ENCODE results near the gene POLR2F. TPM values are rescaled to one million over a fixed set of nuclear protein-coding genes. Genes with fewer than 3 reads are reported as not detected.

The POLR2F gene
- polyA plus RNA-seq, 1 donor (not counting 4 experiments of a cell fraction or from before 2014, with no cell fraction given) = 119 TPM

DNA sequence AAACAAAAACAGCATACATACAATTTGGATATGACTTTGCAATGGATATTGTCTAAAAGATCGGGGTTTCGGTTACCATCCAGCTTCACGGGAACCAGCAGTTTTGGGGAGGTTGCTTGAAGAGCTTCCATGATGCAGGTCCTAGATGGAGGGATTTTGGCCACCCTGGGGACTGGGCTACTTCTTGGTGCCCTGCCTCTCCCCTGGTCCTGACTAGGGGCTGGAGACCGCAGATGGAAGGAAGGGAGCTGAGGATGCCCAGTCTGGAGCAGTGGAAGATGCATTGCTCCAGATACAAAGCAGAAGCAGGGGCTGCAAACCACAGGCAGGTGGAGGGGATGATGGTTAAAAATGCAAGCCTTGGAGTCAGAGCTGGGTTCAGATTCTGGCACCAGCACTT, 17.4 kb downstream of the POLR2F start:
- Histone ChIP-seq H3K9ac (ENCODE audit: control insufficient read depth, extremely low read depth, insufficient read depth, low read length) (no peak overlapping the region), H3K4me1 (ENCODE audit: control insufficient read depth, extremely low read depth, insufficient read depth, low read length) (peaks cover 7% of the 10 kb centered on the region), H3K36me3 (ENCODE audit: control insufficient read depth in 2 of 2, extremely low read depth in 1 of 2, insufficient read depth in 2 of 2, low read length in 2 of 2) (peaks cover 17 to 26% of the 10 kb centered on the region in 2 experiments), H4K20me1 (ENCODE audit: control insufficient read depth, extremely low read depth, insufficient read depth, low read length) (no peaks in the 10 kb centered on the region), H3K9me1 (ENCODE audit: control insufficient read depth, extremely low read depth, insufficient read depth, low read length) (no peaks in the 10 kb centered on the region), H3K79me2 (ENCODE audit: control insufficient read depth, insufficient read depth, low read length) (no peaks in the 10 kb centered on the region), H3K4me2 (ENCODE audit: control insufficient read depth, extremely low read depth, insufficient read depth, low read depth, low read length) (no peak overlapping the region), H2AFZ (ENCODE audit: control insufficient read depth, low read length) (no peak overlapping the region), H3K27me3 (ENCODE audit: control insufficient read depth, extremely low read depth, insufficient read depth, low read length) (no peaks in the 10 kb centered on the region), H3K4me3 (ENCODE audit: control insufficient read depth in 2 of 3, extremely low read depth in 1 of 3, insufficient read depth in 2 of 3, low read depth in 1 of 3, low read length in 3 of 3) (no peak overlapping the region), H3K9me3 (ENCODE audit: control insufficient read depth, low read depth, low read length) (no peaks in the 10 kb centered on the region), H3K27ac (ENCODE audit: control insufficient read depth, insufficient read depth, low read length) (no peak overlapping the region)
- no peak for TF ChIP-seq EZH2 (IDR thresholded peaks at IDR 0.05; ENCODE audit: low read length)
- dilution Hi-C loops (cut with MboI; ENCODE audit: extremely low pct_ligation_motif_present, low sequenced_read_pairs) = no loop called here
- FAIRE-seq (no peak), DNase-seq (ENCODE audit: low read depth, low spot score) (no peak)

GRCh38 chr22:37971475-37972434, 18.3 kb downstream of the POLR2F start:
- Histone ChIP-seq H3K4me2 (ENCODE audit: control insufficient read depth, extremely low read depth, insufficient read depth, low read depth, low read length) (no peak overlapping the region), H4K20me1 (ENCODE audit: control insufficient read depth, extremely low read depth, insufficient read depth, low read length) (no peaks in the 10 kb centered on the region), H3K27ac (ENCODE audit: control insufficient read depth, insufficient read depth, low read length) (no peak overlapping the region), H3K36me3 (ENCODE audit: control insufficient read depth in 2 of 2, extremely low read depth in 1 of 2, insufficient read depth in 2 of 2, low read length in 2 of 2) (peaks cover 11 to 21% of the 10 kb centered on the region in 2 experiments), H3K4me3 (ENCODE audit: control insufficient read depth in 2 of 3, extremely low read depth in 1 of 3, insufficient read depth in 2 of 3, low read depth in 1 of 3, low read length in 3 of 3) (no peak overlapping the region), H3K9ac (ENCODE audit: control insufficient read depth, extremely low read depth, insufficient read depth, low read length) (no peak overlapping the region), H3K79me2 (ENCODE audit: control insufficient read depth, insufficient read depth, low read length) (no peaks in the 10 kb centered on the region), H3K27me3 (ENCODE audit: control insufficient read depth, extremely low read depth, insufficient read depth, low read length) (no peaks in the 10 kb centered on the region), H3K9me1 (ENCODE audit: control insufficient read depth, extremely low read depth, insufficient read depth, low read length) (peaks cover 3% of the 10 kb centered on the region), H2AFZ (ENCODE audit: control insufficient read depth, low read length) (no peak overlapping the region), H3K9me3 (ENCODE audit: control insufficient read depth, low read depth, low read length) (no peaks in the 10 kb centered on the region), H3K4me1 (ENCODE audit: control insufficient read depth, extremely low read depth, insufficient read depth, low read length) (peaks cover 7% of the 10 kb centered on the region)
- FAIRE-seq (no peak), DNase-seq (ENCODE audit: low read depth, low spot score) (no peak)
- dilution Hi-C loops (cut with MboI; ENCODE audit: extremely low pct_ligation_motif_present, low sequenced_read_pairs) = no loop called here
- TF ChIP-seq EZH2 (IDR thresholded peaks at IDR 0.05; ENCODE audit: low read length) (no peak), CTCF (optimal IDR thresholded peaks at IDR 0.05 in 1 of 3, IDR thresholded peaks at IDR 0.05 in 1 of 3, conservative IDR thresholded peaks at IDR 0.05 in 1 of 3; ENCODE audit: extremely low read depth in 1 of 3, insufficient read depth in 2 of 3, low read length in 3 of 3) (no peak)

Data from keratinocyte (primary cell).